ENCODE data around the gene CLCN4.

DNA sequence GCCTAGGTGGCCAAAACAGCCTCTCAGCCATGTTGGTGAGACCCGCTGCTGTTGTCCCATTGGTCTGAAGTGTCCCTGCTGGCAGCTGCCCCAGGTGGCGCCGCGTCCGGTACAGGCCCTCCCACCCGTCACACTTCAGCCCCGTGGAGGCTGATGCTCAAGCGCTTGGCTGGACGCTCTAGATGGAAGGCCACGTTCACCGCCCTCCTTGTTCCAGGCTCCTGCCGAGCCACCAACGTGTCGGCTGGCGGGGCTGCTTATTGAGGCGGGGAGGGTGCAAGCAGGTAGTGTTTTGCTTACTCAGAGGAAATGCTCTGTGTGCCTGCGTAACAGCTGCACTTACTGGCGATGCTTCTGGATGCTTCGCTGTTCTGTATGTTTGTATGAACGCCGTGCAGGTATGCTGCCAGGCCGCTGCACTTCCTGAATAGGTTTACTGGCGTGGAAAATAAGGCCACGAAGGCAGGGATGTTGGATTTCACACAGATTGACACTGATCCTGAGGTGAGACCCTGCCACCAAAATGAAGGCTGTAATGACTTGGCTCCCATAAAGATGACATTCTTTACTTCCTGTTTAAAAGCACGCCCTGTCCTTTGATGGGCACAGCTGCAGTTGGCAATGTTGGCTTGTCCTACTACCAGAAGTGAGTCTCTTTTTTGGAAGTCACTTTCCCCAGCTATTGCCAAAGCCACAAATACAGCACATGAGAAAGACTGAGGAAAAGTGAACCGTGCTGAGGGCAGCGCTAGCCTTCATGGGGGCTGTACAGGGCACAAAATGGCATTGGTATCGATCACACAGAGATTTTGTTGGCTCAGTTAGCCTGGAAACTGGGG, 21.0 kb upstream of the CLCN4 start:
- TF ChIP-seq POLR2AphosphoS5 (IDR thresholded peaks at IDR 0.05; ENCODE audit: insufficient read depth in 1 of 2, low read depth in 1 of 2) (no peak), POLR2A (IDR thresholded peaks at IDR 0.05) (no peak)
- TF ChIP-seq, protein P1, sequence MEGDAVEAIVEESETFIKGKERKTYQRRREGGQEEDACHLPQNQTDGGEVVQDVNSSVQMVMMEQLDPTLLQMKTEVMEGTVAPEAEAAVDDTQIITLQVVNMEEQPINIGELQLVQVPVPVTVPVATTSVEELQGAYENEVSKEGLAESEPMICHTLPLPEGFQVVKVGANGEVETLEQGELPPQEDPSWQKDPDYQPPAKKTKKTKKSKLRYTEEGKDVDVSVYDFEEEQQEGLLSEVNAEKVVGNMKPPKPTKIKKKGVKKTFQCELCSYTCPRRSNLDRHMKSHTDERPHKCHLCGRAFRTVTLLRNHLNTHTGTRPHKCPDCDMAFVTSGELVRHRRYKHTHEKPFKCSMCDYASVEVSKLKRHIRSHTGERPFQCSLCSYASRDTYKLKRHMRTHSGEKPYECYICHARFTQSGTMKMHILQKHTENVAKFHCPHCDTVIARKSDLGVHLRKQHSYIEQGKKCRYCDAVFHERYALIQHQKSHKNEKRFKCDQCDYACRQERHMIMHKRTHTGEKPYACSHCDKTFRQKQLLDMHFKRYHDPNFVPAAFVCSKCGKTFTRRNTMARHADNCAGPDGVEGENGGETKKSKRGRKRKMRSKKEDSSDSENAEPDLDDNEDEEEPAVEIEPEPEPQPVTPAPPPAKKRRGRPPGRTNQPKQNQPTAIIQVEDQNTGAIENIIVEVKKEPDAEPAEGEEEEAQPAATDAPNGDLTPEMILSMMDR (IDR thresholded peaks at IDR 0.05) = no peak

All from vagina (tissue), 2 donors.